Measurements from ENCODE around the gene SUN1. TPM values are rescaled to one million over a fixed set of nuclear protein-coding genes. Genes with fewer than 3 reads are reported as not detected.

Gene SUN1
- total RNA-seq, 1 donor from 2014 or later = 111 TPM

DNA sequence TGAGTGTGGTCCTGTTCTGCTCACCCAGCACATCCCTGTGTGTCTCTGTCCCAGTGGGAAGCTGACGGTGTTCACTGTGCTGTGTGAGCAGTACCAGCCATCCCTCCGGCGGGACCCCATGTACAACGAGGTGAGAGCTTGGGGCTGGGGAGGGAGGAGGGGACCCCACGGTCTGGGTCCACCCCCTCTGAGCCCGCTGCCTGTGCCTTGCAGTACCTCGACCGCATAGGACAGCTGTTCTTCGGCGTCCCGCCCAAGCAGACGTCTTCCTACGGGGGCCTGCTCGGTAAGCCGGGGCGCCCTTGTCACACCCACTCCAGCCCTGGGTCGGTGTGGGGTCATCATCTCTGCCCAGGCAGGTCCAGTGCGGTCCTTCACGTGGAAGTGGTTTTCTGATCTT, 61.4 kb downstream of the SUN1 start:
- TF ChIP-seq, protein P1, sequence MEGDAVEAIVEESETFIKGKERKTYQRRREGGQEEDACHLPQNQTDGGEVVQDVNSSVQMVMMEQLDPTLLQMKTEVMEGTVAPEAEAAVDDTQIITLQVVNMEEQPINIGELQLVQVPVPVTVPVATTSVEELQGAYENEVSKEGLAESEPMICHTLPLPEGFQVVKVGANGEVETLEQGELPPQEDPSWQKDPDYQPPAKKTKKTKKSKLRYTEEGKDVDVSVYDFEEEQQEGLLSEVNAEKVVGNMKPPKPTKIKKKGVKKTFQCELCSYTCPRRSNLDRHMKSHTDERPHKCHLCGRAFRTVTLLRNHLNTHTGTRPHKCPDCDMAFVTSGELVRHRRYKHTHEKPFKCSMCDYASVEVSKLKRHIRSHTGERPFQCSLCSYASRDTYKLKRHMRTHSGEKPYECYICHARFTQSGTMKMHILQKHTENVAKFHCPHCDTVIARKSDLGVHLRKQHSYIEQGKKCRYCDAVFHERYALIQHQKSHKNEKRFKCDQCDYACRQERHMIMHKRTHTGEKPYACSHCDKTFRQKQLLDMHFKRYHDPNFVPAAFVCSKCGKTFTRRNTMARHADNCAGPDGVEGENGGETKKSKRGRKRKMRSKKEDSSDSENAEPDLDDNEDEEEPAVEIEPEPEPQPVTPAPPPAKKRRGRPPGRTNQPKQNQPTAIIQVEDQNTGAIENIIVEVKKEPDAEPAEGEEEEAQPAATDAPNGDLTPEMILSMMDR (IDR thresholded peaks at IDR 0.05) = no peak
- peaks cover 78% of the 10 kb centered on the region for H3K36me3 ChIP-seq
- H3K4me1 ChIP-seq = peaks cover 6% of the 10 kb centered on the region
- intact Hi-C loops (cut with DNase I) = no loop called here
- ATAC-seq (no peak), DNase-seq (no peak)
- H3K4me3 ChIP-seq = no peak overlapping the region
- no peaks in the 10 kb centered on the region for H3K9me3 ChIP-seq
- no peak overlapping the region for H3K27ac ChIP-seq
- no peaks in the 10 kb centered on the region for H3K27me3 ChIP-seq (ENCODE audit: low read depth)

DNA sequence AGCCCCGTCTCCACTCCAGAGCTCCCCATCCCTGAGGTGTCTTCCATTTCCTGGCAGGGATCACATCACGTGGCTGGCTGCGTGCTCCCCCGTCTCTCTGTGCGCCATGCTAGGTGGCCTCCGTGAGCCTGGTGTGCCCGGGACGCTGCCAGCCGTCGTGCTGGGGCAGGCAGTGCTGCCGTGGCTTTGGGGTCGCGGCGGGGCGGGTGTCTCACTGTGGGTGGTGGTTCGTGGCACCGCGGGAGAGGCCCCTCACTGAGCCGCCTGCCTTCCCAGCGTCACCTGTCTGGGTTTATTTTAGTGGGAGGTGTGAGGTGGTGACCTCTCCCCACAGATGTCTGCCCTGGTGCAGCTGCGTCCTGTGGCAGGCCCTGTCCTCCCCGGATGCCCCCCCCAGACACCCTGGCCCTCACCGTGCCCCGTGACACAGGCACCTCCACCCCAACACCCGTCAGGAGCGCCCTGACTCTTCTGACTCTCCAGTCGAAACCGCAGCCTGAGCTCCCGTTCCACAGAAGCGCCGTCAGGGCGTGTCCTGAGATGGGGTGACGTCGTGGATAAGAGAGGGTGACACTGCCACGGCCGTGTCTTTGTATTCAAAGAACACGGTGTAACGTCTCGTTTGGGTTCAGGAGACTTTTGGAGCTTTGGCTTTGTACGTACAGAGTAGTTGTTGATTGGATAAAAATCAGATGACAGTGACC, 62.0 kb downstream of the SUN1 start:
- H3K4me1 ChIP-seq = peaks cover 6% of the 10 kb centered on the region
- H3K36me3 ChIP-seq = peaks cover 78% of the 10 kb centered on the region
- intact Hi-C loops (cut with DNase I) = no loop called here
- H3K9me3 ChIP-seq = no peaks in the 10 kb centered on the region
- ATAC-seq (no peak), DNase-seq (no peak)
- TF ChIP-seq, protein P1 (IDR thresholded peaks at IDR 0.05) = no peak
- H3K27ac ChIP-seq = no peak overlapping the region
- no peak overlapping the region for H3K4me3 ChIP-seq
- H3K27me3 ChIP-seq (ENCODE audit: low read depth) = no peaks in the 10 kb centered on the region

GRCh38 chr7:894927-895450, 62.7 kb downstream of the SUN1 start:
- ATAC-seq (no peak), DNase-seq (no peak)
- TF ChIP-seq, protein P1 (IDR thresholded peaks at IDR 0.05) = no peak
- H3K4me3 ChIP-seq = no peak overlapping the region
- peaks cover 6% of the 10 kb centered on the region for H3K4me1 ChIP-seq
- intact Hi-C loops (cut with DNase I) = no loop called here
- peaks cover 82% of the 10 kb centered on the region for H3K36me3 ChIP-seq
- H3K27me3 ChIP-seq (ENCODE audit: low read depth) = no peaks in the 10 kb centered on the region
- H3K27ac ChIP-seq = no peak overlapping the region
- no peaks in the 10 kb centered on the region for H3K9me3 ChIP-seq

- H3K4me1 ChIP-seq = peaks cover 6% of the 10 kb centered on the region
- H3K36me3 ChIP-seq = peaks cover 80% of the 10 kb centered on the region
- H3K27ac ChIP-seq = no peak overlapping the region
- ATAC-seq (no peak), DNase-seq (no peak)
- no peaks in the 10 kb centered on the region for H3K27me3 ChIP-seq (ENCODE audit: low read depth)
- intact Hi-C loops (cut with DNase I) = no loop called here
- TF ChIP-seq, protein P1 (IDR thresholded peaks at IDR 0.05) = no peak
- no peak overlapping the region for H3K4me3 ChIP-seq
- H3K9me3 ChIP-seq = no peaks in the 10 kb centered on the region
These were observed 63.3 kb downstream of the SUN1 start for GRCh38 chr7:895451-896052.

GRCh38 chr7:896346-897075, 64.2 kb downstream of the SUN1 start:
- H3K27ac ChIP-seq = no peak overlapping the region
- peaks cover 70% of the 10 kb centered on the region for H3K36me3 ChIP-seq
- no peaks in the 10 kb centered on the region for H3K9me3 ChIP-seq
- TF ChIP-seq, protein P1 (IDR thresholded peaks at IDR 0.05) = no peak
- peaks cover 11% of the 10 kb centered on the region for H3K4me1 ChIP-seq
- intact Hi-C loops (cut with DNase I) = no loop called here
- no peaks in the 10 kb centered on the region for H3K27me3 ChIP-seq (ENCODE audit: low read depth)
- DNase-seq (no peak), ATAC-seq (no peak)
- no peak overlapping the region for H3K4me3 ChIP-seq
